Caco-2 (cell line): Measurements from ENCODE around the gene PTER. TPM values are rescaled to one million over a fixed set of nuclear protein-coding genes. Genes with fewer than 3 reads are reported as not detected.

Source experiments
- BruUV-seq: library from RNA; stranded (reverse); fragments of 400-500 nt; replicated peaks from 2 replicates; lab custom pipeline; 2021; lab: Mats Ljungman, UMichigan
- CTCF ChIA-PET: fragments of 300-600 bp; sonication (Branson Sonifier 250); formaldehyde crosslinking; loops from one replicate; lab custom pipeline; 2022; ENCODE audit warnings: antibody characterized with exemption; lab: Charles Lee
- POLR2A ChIA-PET: fragments of 300-600 bp; sonication (Branson Sonifier 250); formaldehyde crosslinking; loops from one replicate; lab custom pipeline; 2022; ENCODE audit warnings: antibody characterized with exemption; lab: Charles Lee
- DNase-seq, 2 experiments: peaks; one replicate each; pipeline versions ENCODE4 v3.0.0 to v3.0.0-alpha.2; 2020 to 2022
- H3K27me3 ChIP-seq: replicated peaks from 2 replicates; pipeline ENCODE4 v1.6.0; 2011; ENCODE audit warnings: low read length; ENCODE audit not compliant: control insufficient read depth, insufficient read depth
- H3K36me3 ChIP-seq: 2 replicates; pipeline ENCODE4 v1.5.1; 2011; ENCODE audit warnings: low read length; ENCODE audit not compliant: control insufficient read depth, insufficient read depth
- H3K4me1 ChIP-seq: fragments of 250-450 bp; sonication (Bioruptor Pico); 2 replicates; pipeline ENCODE4 v1.5.1; 2020; ENCODE audit warnings: mild to moderate bottlenecking
- H3K4me3 ChIP-seq: 2 replicates; pipeline ENCODE4 v1.5.1; 2011; ENCODE audit warnings: low read depth, mild to moderate bottlenecking, control low read depth, low read length
- H3K9me3 ChIP-seq: fragments of 250-450 bp; sonication (Bioruptor Pico); 2 replicates; pipeline ENCODE4 v1.5.1; 2020; ENCODE audit warnings: mild to moderate bottlenecking, moderate library complexity
- H3K27ac Mint-ChIP-seq: one replicate; pipeline ENCODE4 v1.8.0; 2022; ENCODE audit warnings: mixed read lengths; ENCODE audit not compliant: unreplicated experiment
- H3K27me3 Mint-ChIP-seq: one replicate; pipeline ENCODE4 v1.8.0; 2022; ENCODE audit warnings: mixed read lengths; ENCODE audit not compliant: insufficient read depth, unreplicated experiment
- H3K36me3 Mint-ChIP-seq: one replicate; pipeline ENCODE4 v1.8.0; 2022; ENCODE audit warnings: mild to moderate bottlenecking, mixed read lengths; ENCODE audit not compliant: insufficient read depth, unreplicated experiment
- H3K4me1 Mint-ChIP-seq: one replicate; pipeline ENCODE4 v1.8.0; 2022; ENCODE audit warnings: low read depth, mixed read lengths; ENCODE audit not compliant: unreplicated experiment
- H3K4me3 Mint-ChIP-seq: one replicate; pipeline ENCODE4 v1.8.0; 2022; ENCODE audit warnings: mild to moderate bottlenecking, moderate library complexity, mixed read lengths; ENCODE audit not compliant: unreplicated experiment
- H3K9me3 Mint-ChIP-seq: one replicate; pipeline ENCODE4 v1.8.0; 2022; ENCODE audit warnings: mixed read lengths; ENCODE audit not compliant: unreplicated experiment
- intact Hi-C: fragments of 100-400 bp; cut with micrococcal nuclease; formaldehyde crosslinking; loops from one replicate; pipeline ENCODE4 v1.10.0; 2022; ENCODE audit not compliant: unreplicated experiment
- total RNA-seq: library from RNA; stranded (reverse); gene quantifications from 2 replicates; pipeline ENCODE4 v1.2.3, GENCODE V29; 2022
- TF ChIP-seq, protein P1 (sequence below), 2 experiments: fragments of 200-600 bp in 1 of 2; IDR thresholded peaks; 1 replicate in 1 of 2; 2 replicates in 1 of 2; pipeline versions ENCODE4 v1.5.1 to v1.8.0; 2011 to 2022; ENCODE audit warnings: antibody characterized with exemption in 1 of 2, control low read depth in 1 of 2, inconsistent platforms in 1 of 2, low read depth in 1 of 2, low read length in 1 of 2, mild to moderate bottlenecking in 1 of 2, moderate library complexity in 1 of 2; ENCODE audit not compliant: insufficient read depth in 1 of 2, severe bottlenecking in 1 of 2, unreplicated experiment in 1 of 2

PTER gene
- total RNA-seq, 1 experiment from 2014 or later, result 27.4 TPM

DNA sequence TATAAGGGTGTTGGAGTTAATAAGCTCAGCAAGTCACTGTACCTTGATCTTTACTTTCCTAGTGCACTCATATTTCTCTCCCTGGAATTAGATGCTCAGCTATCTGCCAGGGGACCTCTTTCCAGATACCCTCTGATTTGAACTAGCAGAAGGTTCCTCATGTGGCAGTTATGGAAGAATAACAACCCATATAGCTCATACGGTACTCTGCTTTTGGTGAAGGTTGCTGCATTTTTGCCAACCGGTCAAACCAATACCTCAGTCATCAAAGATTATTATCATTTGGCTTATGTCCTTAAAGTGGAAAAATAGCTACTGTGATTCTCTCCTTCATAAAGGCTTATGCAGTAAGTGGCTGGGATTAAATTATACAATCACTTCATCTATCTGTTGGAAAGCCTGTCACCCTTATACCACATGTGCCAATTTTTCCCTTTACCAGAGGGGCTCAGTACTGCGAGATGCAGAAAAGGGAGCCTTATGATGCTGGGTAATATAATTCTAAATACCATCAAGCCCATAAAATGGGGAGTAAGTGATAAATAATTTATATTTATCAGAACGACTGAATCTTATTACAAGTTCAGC lies 43.4 kb upstream of the PTER start:
- Histone ChIP-seq H3K4me1 (no peaks in the 10 kb centered on the region), H3K36me3 (no peaks in the 10 kb centered on the region), H3K9me3 (peaks cover 1% of the 10 kb centered on the region; the same call in 1 of the 2 replicates), H3K27me3 (no peaks in the 10 kb centered on the region; the same call in 1 of the 2 replicates), H3K4me3 (no peak overlapping the region)
- no TSS peak for BruUV-seq
- Mint-ChIP-seq H3K4me3 (no peak overlapping the region), H3K27ac (no peak overlapping the region), H3K4me1 (no peaks in the 10 kb centered on the region), H3K27me3 (peaks cover 4% of the 10 kb centered on the region), H3K9me3 (peaks cover 2% of the 10 kb centered on the region), H3K36me3 (no peaks in the 10 kb centered on the region)
- DNase-seq, result no peak
- TF ChIP-seq, protein P1, sequence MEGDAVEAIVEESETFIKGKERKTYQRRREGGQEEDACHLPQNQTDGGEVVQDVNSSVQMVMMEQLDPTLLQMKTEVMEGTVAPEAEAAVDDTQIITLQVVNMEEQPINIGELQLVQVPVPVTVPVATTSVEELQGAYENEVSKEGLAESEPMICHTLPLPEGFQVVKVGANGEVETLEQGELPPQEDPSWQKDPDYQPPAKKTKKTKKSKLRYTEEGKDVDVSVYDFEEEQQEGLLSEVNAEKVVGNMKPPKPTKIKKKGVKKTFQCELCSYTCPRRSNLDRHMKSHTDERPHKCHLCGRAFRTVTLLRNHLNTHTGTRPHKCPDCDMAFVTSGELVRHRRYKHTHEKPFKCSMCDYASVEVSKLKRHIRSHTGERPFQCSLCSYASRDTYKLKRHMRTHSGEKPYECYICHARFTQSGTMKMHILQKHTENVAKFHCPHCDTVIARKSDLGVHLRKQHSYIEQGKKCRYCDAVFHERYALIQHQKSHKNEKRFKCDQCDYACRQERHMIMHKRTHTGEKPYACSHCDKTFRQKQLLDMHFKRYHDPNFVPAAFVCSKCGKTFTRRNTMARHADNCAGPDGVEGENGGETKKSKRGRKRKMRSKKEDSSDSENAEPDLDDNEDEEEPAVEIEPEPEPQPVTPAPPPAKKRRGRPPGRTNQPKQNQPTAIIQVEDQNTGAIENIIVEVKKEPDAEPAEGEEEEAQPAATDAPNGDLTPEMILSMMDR (IDR thresholded peaks at IDR 0.05; ENCODE audit: insufficient read depth in 1 of 2, low read depth in 1 of 2, low read length in 1 of 2, severe bottlenecking in 1 of 2, unreplicated experiment in 1 of 2), result no peak
- intact Hi-C loops, result no loop called here
- ChIA-PET CTCF (no interaction called here), POLR2A (no interaction called here)

DNA sequence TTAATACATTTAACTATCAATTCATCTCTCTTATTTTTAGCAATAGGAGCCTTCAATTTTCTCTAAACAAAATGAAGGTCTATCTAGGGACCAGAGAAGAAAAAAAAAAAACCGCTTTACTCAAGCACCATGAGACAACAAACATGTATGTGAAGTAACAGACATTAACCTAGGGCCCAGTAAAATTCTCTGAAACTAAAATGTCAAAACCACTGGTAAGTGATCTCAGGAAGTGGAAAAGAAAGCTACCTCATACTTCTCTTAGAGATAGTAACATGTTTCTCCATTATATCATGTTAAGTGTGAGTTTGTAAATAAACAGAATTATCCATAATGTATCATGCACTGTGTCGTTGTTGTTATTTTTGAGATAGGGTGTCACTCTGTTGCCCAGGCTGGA lies 35.4 kb upstream of the PTER start:
- Mint-ChIP-seq H3K4me1 (no peaks in the 10 kb centered on the region), H3K9me3 (no peaks in the 10 kb centered on the region), H3K36me3 (no peaks in the 10 kb centered on the region), H3K27ac (no peak overlapping the region), H3K4me3 (no peak overlapping the region), H3K27me3 (peaks cover 2% of the 10 kb centered on the region)
- POLR2A ChIA-PET, result no interaction called here
- Histone ChIP-seq H3K4me3 (no peak overlapping the region), H3K36me3 (no peaks in the 10 kb centered on the region), H3K4me1 (no peaks in the 10 kb centered on the region), H3K9me3 (peaks cover 3% of the 10 kb centered on the region; the same call in 1 of the 2 replicates), H3K27me3 (no peaks in the 10 kb centered on the region)
- no peak for DNase-seq
- intact Hi-C loops, result no loop called here
- BruUV-seq, result no TSS peak
- CTCF ChIA-PET, result no interaction called here
- TF ChIP-seq, protein P1 (IDR thresholded peaks at IDR 0.05; ENCODE audit: insufficient read depth in 1 of 2, low read depth in 1 of 2, low read length in 1 of 2, severe bottlenecking in 1 of 2, unreplicated experiment in 1 of 2), result no peak

DNA sequence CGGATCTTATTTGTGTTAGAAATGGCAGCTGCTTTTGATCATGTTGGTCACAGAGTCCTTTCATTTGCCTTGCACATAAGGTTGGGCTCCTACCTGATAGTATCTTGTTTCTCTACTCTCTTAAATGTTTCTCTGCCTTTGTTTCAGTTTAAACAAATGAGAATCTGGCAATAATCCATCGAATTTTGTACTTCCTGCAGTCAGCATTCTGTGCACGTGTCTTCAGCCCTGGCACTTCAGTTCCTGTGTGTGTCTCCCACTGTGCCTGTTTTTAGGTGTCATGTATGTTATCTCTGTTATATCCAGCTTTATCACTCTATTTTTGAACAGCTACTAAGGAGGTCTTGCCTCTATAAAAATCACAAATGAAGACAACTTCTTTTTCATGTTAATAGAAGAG lies 28.4 kb upstream of the PTER start:
- Mint-ChIP-seq H3K27me3 (peaks cover 14% of the 10 kb centered on the region), H3K4me1 (no peaks in the 10 kb centered on the region), H3K9me3 (no peaks in the 10 kb centered on the region), H3K27ac (no peak overlapping the region), H3K4me3 (no peak overlapping the region), H3K36me3 (no peaks in the 10 kb centered on the region)
- DNase-seq, result no peak
- H3K9me3 ChIP-seq, result no peaks in the 10 kb centered on the region
- POLR2A ChIA-PET, result no interaction called here
- CTCF ChIA-PET, result no interaction called here
- no peak overlapping the region for H3K4me3 ChIP-seq
- TF ChIP-seq, protein P1 (IDR thresholded peaks at IDR 0.05; ENCODE audit: insufficient read depth in 1 of 2, low read depth in 1 of 2, low read length in 1 of 2, severe bottlenecking in 1 of 2, unreplicated experiment in 1 of 2), result no peak
- intact Hi-C loops, result no loop called here
- H3K36me3 ChIP-seq, result no peaks in the 10 kb centered on the region
- BruUV-seq, result no TSS peak
- H3K27me3 ChIP-seq, result no peaks in the 10 kb centered on the region
- H3K4me1 ChIP-seq, result no peaks in the 10 kb centered on the region
